H9 (cell line): Measurements from ENCODE around the gene PPARGC1A. TPM values are rescaled to one million over a fixed set of nuclear protein-coding genes. Genes with fewer than 3 reads are reported as not detected.

Experiments used
- DNase-seq: peaks from one replicate; pipeline ENCODE4 v3.0.0-alpha.2; 2017
- H2AFZ ChIP-seq: one replicate; pipeline ENCODE4 v1.6.1; 2013; ENCODE audit warnings: mild to moderate bottlenecking, low read length, control low read depth, moderate library complexity
- H2AK5ac ChIP-seq: 2 replicates; pipeline ENCODE4 v1.6.1; 2013; ENCODE audit warnings: low read length, control low read depth, mixed read lengths; ENCODE audit not compliant: insufficient read length
- H2BK120ac ChIP-seq: one replicate; pipeline ENCODE4 v1.6.1; 2013; ENCODE audit warnings: low read depth, mild to moderate bottlenecking, low read length, control low read depth, inconsistent platforms; ENCODE audit not compliant: poor library complexity, severe bottlenecking
- H2BK12ac ChIP-seq: 2 replicates; pipeline ENCODE4 v1.6.1; 2013; ENCODE audit warnings: low read length, control low read depth, mixed read lengths, low read depth; ENCODE audit not compliant: insufficient read length
- H2BK15ac ChIP-seq: 2 replicates; pipeline ENCODE4 v1.6.1; 2013; ENCODE audit warnings: low read depth, low read length, control low read depth
- H2BK20ac ChIP-seq: one replicate; pipeline ENCODE4 v1.6.1; 2013; ENCODE audit warnings: low read depth, mild to moderate bottlenecking, low read length, control low read depth, inconsistent platforms; ENCODE audit not compliant: poor library complexity, severe bottlenecking
- H2BK5ac ChIP-seq: 2 replicates; pipeline ENCODE4 v1.6.1; 2013; ENCODE audit warnings: low read length, control low read depth, mixed read lengths; ENCODE audit not compliant: insufficient read length
- H3K14ac ChIP-seq: 2 replicates; pipeline ENCODE4 v1.6.1; 2013; ENCODE audit warnings: low read length, control low read depth; ENCODE audit not compliant: insufficient read depth
- H3K18ac ChIP-seq: 2 replicates; pipeline ENCODE4 v1.6.1; 2013; ENCODE audit warnings: low read depth, mild to moderate bottlenecking, mixed read lengths, low read length, control low read depth; ENCODE audit not compliant: insufficient read length
- H3K23ac ChIP-seq: 2 replicates; pipeline ENCODE4 v1.6.1; 2013; ENCODE audit warnings: low read length, control low read depth, mixed read lengths, low read depth; ENCODE audit not compliant: insufficient read length
- H3K23me2 ChIP-seq: 2 replicates; pipeline ENCODE4 v1.6.1; 2013; ENCODE audit warnings: low read depth, mild to moderate bottlenecking, mixed read lengths, low read length, control low read depth; ENCODE audit not compliant: insufficient read length, poor library complexity, severe bottlenecking
- H3K27ac ChIP-seq: 2 replicates; pipeline ENCODE4 v1.5.1; 2013; ENCODE audit warnings: low read length, control low read depth, mixed read lengths, low read depth; ENCODE audit not compliant: insufficient read length
- H3K27me3 ChIP-seq: 2 replicates; pipeline ENCODE4 v1.6.1; 2013; ENCODE audit warnings: low read length, control low read depth, inconsistent platforms; ENCODE audit not compliant: insufficient read depth
- H3K4ac ChIP-seq: 2 replicates; pipeline ENCODE4 v1.6.1; 2013; ENCODE audit warnings: low read depth, mild to moderate bottlenecking, control low read depth, inconsistent platforms, low read length, moderate library complexity
- H3K4me1 ChIP-seq: 2 replicates; pipeline ENCODE4 v1.6.1; 2013; ENCODE audit warnings: low read length, control low read depth, inconsistent platforms; ENCODE audit not compliant: insufficient read depth
- H3K4me2 ChIP-seq: 2 replicates; pipeline ENCODE4 v1.6.1; 2013; ENCODE audit warnings: low read length, control low read depth, mixed read lengths; ENCODE audit not compliant: insufficient read length, insufficient read depth
- H3K56ac ChIP-seq: 2 replicates; pipeline ENCODE4 v1.6.1; 2013; ENCODE audit warnings: low read depth, mild to moderate bottlenecking, mixed read lengths, low read length, control low read depth; ENCODE audit not compliant: insufficient read length
- H3K79me1 ChIP-seq: 2 replicates; pipeline ENCODE4 v1.6.1; 2013; ENCODE audit warnings: low read depth, mild to moderate bottlenecking, moderate library complexity, low read length, control low read depth, inconsistent platforms; ENCODE audit not compliant: insufficient read depth, poor library complexity, severe bottlenecking
- H3K79me2 ChIP-seq: 2 replicates; pipeline ENCODE4 v1.6.1; 2013; ENCODE audit warnings: low read length, control low read depth, inconsistent platforms; ENCODE audit not compliant: insufficient read depth
- H3K9ac ChIP-seq: 2 replicates; pipeline ENCODE4 v1.6.1; 2013; ENCODE audit warnings: low read length, control low read depth, mixed read lengths; ENCODE audit not compliant: insufficient read length; ENCODE audit errors: extremely low read depth
- H3K9me3 ChIP-seq: one replicate; pipeline ENCODE4 v1.6.1; 2013; ENCODE audit warnings: low read depth, low read length, inconsistent platforms; ENCODE audit not compliant: control insufficient read depth
- H3T11ph ChIP-seq: one replicate; pipeline ENCODE4 v1.6.1; 2013; ENCODE audit warnings: mild to moderate bottlenecking, low read length, control low read depth, inconsistent platforms
- H4K20me1 ChIP-seq: one replicate; pipeline ENCODE4 v1.6.1; 2013; ENCODE audit not compliant: control insufficient read depth, insufficient read length, insufficient read depth
- H4K5ac ChIP-seq: 2 replicates; pipeline ENCODE4 v1.6.1; 2013; ENCODE audit warnings: low read depth, mild to moderate bottlenecking, mixed read lengths, low read length, control low read depth; ENCODE audit not compliant: insufficient read length
- H4K8ac ChIP-seq: replicated peaks from 2 replicates; pipeline ENCODE4 v1.6.1; 2013; ENCODE audit warnings: low read length, control low read depth, mixed read lengths, low read depth; ENCODE audit not compliant: insufficient read length
- H4K91ac ChIP-seq: 2 replicates; pipeline ENCODE4 v1.6.1; 2013; ENCODE audit warnings: low read depth, mild to moderate bottlenecking, moderate library complexity, mixed read lengths, low read length, control low read depth; ENCODE audit not compliant: insufficient read length
- H3K27ac Mint-ChIP-seq, 3 experiments: 2 replicates in 2 of 3; 3 replicates in 1 of 3; pipeline ENCODE4 v1.8.0; 2020 to 2021; ENCODE audit warnings: mixed read lengths in 3 of 3, mild to moderate bottlenecking in 1 of 3, moderate library complexity in 1 of 3
- H3K27me3 Mint-ChIP-seq: 2 replicates; pipeline ENCODE4 v1.8.0; 2021; ENCODE audit warnings: low read depth, mild to moderate bottlenecking, moderate library complexity, mixed read lengths
- H3K36me3 Mint-ChIP-seq, 3 experiments: 2 replicates in 2 of 3; 3 replicates in 1 of 3; pipeline ENCODE4 v1.8.0; 2020 to 2021; ENCODE audit warnings: low read depth in 3 of 3, mixed read lengths in 3 of 3; ENCODE audit not compliant: insufficient read depth in 1 of 3
- H3K4me1 Mint-ChIP-seq, 2 experiments: 2 replicates each; pipeline ENCODE4 v1.8.0; 2020; ENCODE audit warnings: mixed read lengths in 2 of 2
- H3K4me3 Mint-ChIP-seq, 2 experiments: 2 replicates in 1 of 2; 3 replicates in 1 of 2; pipeline ENCODE4 v1.8.0; 2020 to 2021; ENCODE audit warnings: mild to moderate bottlenecking in 2 of 2, mixed read lengths in 2 of 2, moderate library complexity in 1 of 2
- H3K9me3 Mint-ChIP-seq, 2 experiments: 2 replicates in 1 of 2; 3 replicates in 1 of 2; pipeline ENCODE4 v1.8.0; 2020; ENCODE audit warnings: mild to moderate bottlenecking in 2 of 2, mixed read lengths in 2 of 2, moderate library complexity in 1 of 2
- CTCF ChIP-seq: fragments of 200-600 bp; sonication (generic); conservative IDR thresholded peaks from 3 replicates; pipeline ENCODE4 v1.8.0; 2021; ENCODE audit warnings: antibody characterized with exemption, mild to moderate bottlenecking
- WGBS: extraction: QIAGEN DNeasy Blood & Tissue Kit; methylation state at CpG from one replicate; pipeline ENCODE4 v1.1.7; 2013; ENCODE audit warnings: missing lambda C conversion rate, low lambda C conversion rate, mixed read lengths; ENCODE audit not compliant: insufficient read length; ENCODE audit errors: extremely low coverage; 5-methylcytosine and 5-hydroxymethylcytosine counted together
- total RNA-seq: library from RNA; stranded (reverse); gene quantifications from 2 replicates; pipeline ENCODE4 v1.2.1, GENCODE V29; 2021

The PPARGC1A gene
- total RNA-seq, 1 experiment from 2014 or later = 1.7 TPM

- H3K36me3 Mint-ChIP-seq = peaks cover 0 to 7% (median 2%) of the 10 kb centered on the region in 3 experiments; a peak in 2 of 7 replicates
- no peak overlapping the region for H3K4me3 Mint-ChIP-seq
- Histone ChIP-seq H2BK20ac (no peak overlapping the region), H2BK12ac (no peak overlapping the region), H2AK5ac (no peak overlapping the region), H3K27ac (no peak overlapping the region), H3K23me2 (no peaks in the 10 kb centered on the region), H3K14ac (no peak overlapping the region), H3K9me3 (no peaks in the 10 kb centered on the region), H3K4me2 (no peak overlapping the region), H4K20me1 (no peaks in the 10 kb centered on the region), H2AFZ (no peak overlapping the region), H3T11ph (no peak overlapping the region), H4K8ac (no peak overlapping the region), H3K9ac (no peak overlapping the region), H3K79me2 (no peaks in the 10 kb centered on the region), H3K56ac (no peak overlapping the region), H4K5ac (no peak overlapping the region), H2BK15ac (no peak overlapping the region), H3K23ac (no peak overlapping the region), H4K91ac (no peak overlapping the region), H3K18ac (no peak overlapping the region), H3K27me3 (no peaks in the 10 kb centered on the region), H3K79me1 (no peaks in the 10 kb centered on the region), H2BK5ac (no peak overlapping the region), H3K4ac (no peak overlapping the region), H2BK120ac (no peak overlapping the region), H3K4me1 (peaks cover 2% of the 10 kb centered on the region; the same call in 1 of the 2 replicates)
- H3K4me1 Mint-ChIP-seq = peaks cover 3 to 10% of the 10 kb centered on the region in 2 experiments
- DNase-seq = no peak
- no peak overlapping the region for H3K27ac Mint-ChIP-seq
- TF ChIP-seq CTCF = no peak
- H3K27me3 Mint-ChIP-seq = no peaks in the 10 kb centered on the region
- H3K9me3 Mint-ChIP-seq = peaks cover 5% of the 10 kb centered on the region in 2 experiments; a peak in 3 of 5 replicates
- WGBS = no CpG with 5 or more reads among the region's 5 CpGs
Measured at GRCh38 chr4:23788460-23788859, 101.4 kb downstream of the PPARGC1A start.
